Gastrocnemius medialis (tissue), 4 donors: Measurements from ENCODE around the gene EXOC5.

Source experiments
- CTCF ChIP-seq, 5 experiments: fragments of 450-650 bp in 3 of 5; fragments of 200-600 bp in 2 of 5; sonication (generic) in 2 of 5; IDR thresholded peaks in 4 of 5; conservative IDR thresholded peaks in 1 of 5; 1 replicate in 4 of 5; 2 replicates in 1 of 5; pipeline ENCODE4 v1.5.1; 2016 to 2019; ENCODE audit warnings: antibody characterized with exemption in 5 of 5, mild to moderate bottlenecking in 3 of 5, moderate library complexity in 3 of 5
- POLR2A ChIP-seq, 2 donors: fragments of 450-650 bp; IDR thresholded peaks; one replicate each; pipeline ENCODE4 v1.6.1; 2017; ENCODE audit warnings: antibody characterized with exemption in 2 of 2, mild to moderate bottlenecking in 2 of 2, moderate library complexity in 2 of 2

- TF ChIP-seq CTCF (IDR thresholded peaks at IDR 0.05 in 4 of 5, conservative IDR thresholded peaks at IDR 0.05 in 1 of 5): no peak
- TF ChIP-seq POLR2A (IDR thresholded peaks at IDR 0.05): no peak
Measured at GRCh38 chr14:57297852-57298251, 29.1 kb upstream of the EXOC5 start.
